Embryonic facial prominence (tissue), 1 donor: ENCODE results near the gene CXCL11.
"Not testable (repeated sequence)": the region's sequence is repeated elsewhere in the genome, so short reads cannot be mapped to it uniquely, and the experiment has no call there.

Source experiments
- DNase-seq: peaks from one replicate; pipeline ENCODE4 v3.0.0-alpha.2; 2016; ENCODE audit errors: extremely low spot score

Gene CXCL11

GRCh38 chr4:76035799-76036380, at the start of gene CXCL11:
Gene CXCL11, minus strand, starts transcription at chr4:76036070. Its CDS starts 83 bp downstream, at chr4:76035987.
- no peak for DNase-seq

- no peak for DNase-seq
These were observed 48.7 kb upstream of the CXCL11 start for GRCh38 chr4:76084542-76084941.

- no peak for DNase-seq
These were observed 47.6 kb upstream of the CXCL11 start for GRCh38 chr4:76083386-76083988.

- no peak for DNase-seq
These were observed 42.3 kb upstream of the CXCL11 start for GRCh38 chr4:76078033-76078613.

GRCh38 chr4:76074993-76075600, 39.2 kb upstream of the CXCL11 start:
- DNase-seq = no peak

- DNase-seq = no peak
These were observed 38.6 kb upstream of the CXCL11 start, which contains the start of gene ART3 for GRCh38 chr4:76074468-76074867. Gene ART3, plus strand, starts transcription at chr4:76074709. Its CDS starts 1,181 bp downstream, at chr4:76075890.

- DNase-seq = no peak
These were observed 36.9 kb upstream of the CXCL11 start for GRCh38 chr4:76072760-76073159.

GRCh38 chr4:76067652-76068286, 31.9 kb upstream of the CXCL11 start:
- DNase-seq = no peak

GRCh38 chr4:76066546-76066945, 30.7 kb upstream of the CXCL11 start:
- no peak for DNase-seq

- no peak for DNase-seq
These were observed 26.1 kb upstream of the CXCL11 start for GRCh38 chr4:76061982-76062381.

GRCh38 chr4:76061421-76061820, 25.6 kb upstream of the CXCL11 start:
- no peak for DNase-seq

- DNase-seq = no peak
These were observed 24.6 kb upstream of the CXCL11 start for GRCh38 chr4:76060506-76060905.

GRCh38 chr4:76059750-76060149, 23.9 kb upstream of the CXCL11 start:
- no peak for DNase-seq

GRCh38 chr4:76058888-76059426, 23.1 kb upstream of the CXCL11 start:
- DNase-seq = no peak

GRCh38 chr4:76058302-76058701, 22.4 kb upstream of the CXCL11 start:
- no peak for DNase-seq

- DNase-seq = no peak
These were observed 19.6 kb upstream of the CXCL11 start for GRCh38 chr4:76055421-76055820.

GRCh38 chr4:76055016-76055415, 19.1 kb upstream of the CXCL11 start:
- DNase-seq = no peak

GRCh38 chr4:76053730-76054129, 17.9 kb upstream of the CXCL11 start:
- no peak for DNase-seq

GRCh38 chr4:76050560-76051050, 14.7 kb upstream of the CXCL11 start:
- DNase-seq = not testable (repeated sequence)

- DNase-seq = not testable (repeated sequence)
These were observed 14.1 kb upstream of the CXCL11 start for GRCh38 chr4:76049860-76050416.

GRCh38 chr4:76044686-76045085, 8.8 kb upstream of the CXCL11 start:
- DNase-seq = not testable (repeated sequence)

GRCh38 chr4:76043306-76043705, 7.4 kb upstream of the CXCL11 start:
- not testable (repeated sequence) for DNase-seq
